HepG2 (cell line): ENCODE measurements around the gene BLVRA. TPM values are rescaled to one million over a fixed set of nuclear protein-coding genes. Genes with fewer than 3 reads are reported as not detected.
A peak's percentile ranks its signal among the peaks of the same experiment; 100 is the strongest.

Experiments used
- ARNT ChIP-seq: fragments of 450-650 bp; IDR thresholded peaks from 2 replicates; pipeline ENCODE4 v1.6.1; 2017
- ATAD3A ChIP-seq: sonication (generic); formaldehyde crosslinking; IDR thresholded peaks from 2 replicates; pipeline ENCODE4 v1.4.0; 2020; ENCODE audit warnings: missing genetic modification reagents
- CTCF ChIP-seq: sonication (generic); formaldehyde crosslinking; IDR thresholded peaks from 2 replicates; pipeline ENCODE4 v1.5.0; 2020; ENCODE audit warnings: mild to moderate bottlenecking, missing genetic modification reagents, moderate library complexity
- GTF3A ChIP-seq: sonication (generic); formaldehyde crosslinking; conservative IDR thresholded peaks from 2 replicates; pipeline ENCODE4 v1.4.0; 2020; ENCODE audit warnings: mild to moderate bottlenecking, missing genetic modification reagents
- HIVEP1 ChIP-seq: sonication (generic); formaldehyde crosslinking; IDR thresholded peaks from 2 replicates; pipeline ENCODE4 v1.4.0; 2020; ENCODE audit warnings: mild to moderate bottlenecking, missing genetic modification reagents
- IKZF5 ChIP-seq: IDR thresholded peaks from 2 replicates; pipeline ENCODE4 v1.6.1; 2018; ENCODE audit warnings: missing genetic modification reagents, mild to moderate bottlenecking, missing compliant biosample characterization
- LBX2 ChIP-seq: sonication (generic); formaldehyde crosslinking; IDR thresholded peaks from 2 replicates; pipeline ENCODE4 v1.5.0; 2020; ENCODE audit warnings: missing genetic modification reagents, mild to moderate bottlenecking, borderline replicate concordance
- NCOA1 ChIP-seq: sonication (generic); formaldehyde crosslinking; IDR thresholded peaks from 2 replicates; pipeline ENCODE4 v1.9.0; 2021; ENCODE audit warnings: missing genetic modification reagents
- PCBP2 ChIP-seq: fragments of 200-400 bp; formaldehyde crosslinking; optimal IDR thresholded peaks from 2 replicates; pipeline ENCODE3; 2018; ENCODE audit warnings: low read length, low read depth; ENCODE audit not compliant: poor library complexity, severe bottlenecking
- RERE ChIP-seq: IDR thresholded peaks from 2 replicates; pipeline ENCODE4 v1.6.1; 2016; ENCODE audit warnings: low read depth, missing genetic modification reagents, missing compliant biosample characterization
- SALL2 ChIP-seq: sonication (generic); formaldehyde crosslinking; IDR thresholded peaks from 2 replicates; pipeline ENCODE4 v1.8.1; 2023; ENCODE audit warnings: mild to moderate bottlenecking, missing genetic modification reagents, inconsistent platforms
- TRAFD1 ChIP-seq: sonication (generic); formaldehyde crosslinking; IDR thresholded peaks from 2 replicates; pipeline ENCODE4 v1.5.1; 2020; ENCODE audit warnings: missing genetic modification reagents, mild to moderate bottlenecking, borderline replicate concordance
- ZFY ChIP-seq: sonication (generic); formaldehyde crosslinking; IDR thresholded peaks from 2 replicates; pipeline ENCODE4 v1.4.0; 2020; ENCODE audit warnings: missing genetic modification reagents
- ZNF180 ChIP-seq: sonication (generic); formaldehyde crosslinking; IDR thresholded peaks from 2 replicates; pipeline ENCODE4 v1.4.0; 2020; ENCODE audit warnings: low read depth, missing genetic modification reagents, borderline replicate concordance
- ZNF225 ChIP-seq: sonication (generic); formaldehyde crosslinking; IDR thresholded peaks from 2 replicates; pipeline ENCODE4 v1.4.0; 2020; ENCODE audit warnings: mild to moderate bottlenecking, missing genetic modification reagents
- ZNF343 ChIP-seq: sonication (generic); formaldehyde crosslinking; IDR thresholded peaks from 2 replicates; pipeline ENCODE4 v1.4.0; 2020; ENCODE audit warnings: mild to moderate bottlenecking, missing genetic modification reagents
- ZNF580 ChIP-seq: IDR thresholded peaks from 2 replicates; pipeline ENCODE4 v1.6.1; 2016; ENCODE audit warnings: low read depth, borderline replicate concordance
- ZNF605 ChIP-seq: sonication (generic); formaldehyde crosslinking; IDR thresholded peaks from 2 replicates; pipeline ENCODE4 v1.8.0; 2022; ENCODE audit warnings: mild to moderate bottlenecking, missing genetic modification reagents
- ZNF850 ChIP-seq: sonication (generic); formaldehyde crosslinking; conservative IDR thresholded peaks from 2 replicates; pipeline ENCODE4 v1.9.0; 2021; ENCODE audit warnings: mild to moderate bottlenecking, missing genetic modification reagents
- polyA plus RNA-seq, 8 experiments: library from polyadenylated mRNA; depleted of rRNA in 3 of 8; stranded (reverse) in 7 of 8; unstranded in 1 of 8; fragments of >200 nt; fragmentation: Illumina TruSeq in 4 of 8; extraction: Trizol in 4 of 8; gene quantifications; 2 replicates each; pipeline versions ENCODE4 v1.2.1 to v1.2.3, GENCODE V29; 2011 to 2016; ENCODE audit warnings: low read depth in 4 of 8, missing spikeins in 1 of 8, mixed read lengths in 1 of 8; ENCODE audit not compliant: insufficient read depth in 1 of 8
- total RNA-seq, 5 experiments: library from RNA; depleted of rRNA; stranded (reverse); fragments of >200 nt; fragmentation: Illumina TruSeq; extraction: Trizol; gene quantifications; 2 replicates each; pipeline ENCODE4 v1.2.3, GENCODE V29; 2016; ENCODE audit warnings: low read depth in 1 of 5

Gene BLVRA
- total and polyA plus RNA-seq, 2 of the 13 experiments (the other 11 are each of a cell fraction or from before 2014, with no cell fraction given) = 39.2 to 64.2 TPM

- TF ChIP-seq IKZF5 (CRISPR knock-in tag) (peak; percentile 100), HIVEP1 (peak; percentile 69; the same call in 1 of the 2 replicates), LBX2 (CRISPR knock-in tag) (no peak), ZNF180 (no peak), ARNT (no peak), ZNF343 (CRISPR knock-in tag) (no peak), TRAFD1 (CRISPR knock-in tag) (no peak), CTCF (CRISPR knock-in tag) (peak; percentile 16; the same call in 1 of the 2 replicates), ZNF225 (no peak), GTF3A (CRISPR knock-in tag) (no peak), PCBP2 (no peak), RERE (no peak; the same call in 1 of the 2 replicates), NCOA1 (CRISPR knock-in tag) (peak; percentile 81; the same call in 1 of the 2 replicates), ZNF850 (CRISPR knock-in tag) (no peak), SALL2 (peak; percentile 93), ZFY (CRISPR knock-in tag) (peak; percentile 74), ZNF580 (CRISPR knock-in tag) (peak; percentile 18; the same call in 1 of the 2 replicates), ZNF605 (CRISPR knock-in tag) (0 out of 2 replicates have a peak, but pooled peaks have one; percentile 29), ATAD3A (CRISPR knock-in tag) (no peak)
Observed at GRCh38 chr7:43769791-43770465, 11.4 kb downstream of the BLVRA start (continued).
